MM.1S (cell line): Measurements from ENCODE around the gene SCIN.

Source experiments
- EZH2 ChIP-seq: fragments of 300-600 bp; sonication (generic); optimal IDR thresholded peaks from 2 replicates; pipeline ENCODE3; 2017; ENCODE audit warnings: low read depth, mild to moderate bottlenecking, antibody characterized with exemption, low read length, mixed read lengths
- TF ChIP-seq, protein P1 (sequence below): fragments of 300-600 bp; sonication (generic); IDR thresholded peaks from 2 replicates; pipeline ENCODE4 v1.5.1; 2016; ENCODE audit warnings: antibody characterized with exemption, low read length, mixed read lengths

DNA sequence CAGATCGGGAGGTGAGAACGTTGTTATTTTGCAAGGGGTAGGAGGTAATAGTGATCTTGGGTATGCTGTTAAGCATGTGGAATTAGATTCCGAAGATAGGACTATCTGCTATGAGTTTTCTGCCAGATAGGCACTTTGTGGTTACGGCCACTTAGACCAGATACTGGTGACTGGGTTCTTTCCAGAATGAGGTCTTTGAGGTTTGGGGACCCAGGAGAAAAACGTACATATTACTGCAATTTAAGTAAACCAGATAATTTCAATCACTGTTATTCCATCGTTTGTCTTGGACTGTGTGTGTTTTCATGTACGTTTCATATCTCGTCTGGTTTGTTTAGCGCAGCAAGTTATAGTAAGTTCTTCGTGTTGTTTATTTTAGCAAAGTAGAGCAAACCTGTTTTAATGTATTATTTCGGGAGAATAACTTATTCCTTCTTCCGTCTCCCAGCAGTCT is 117.2 kb downstream of the SCIN start:
- TF ChIP-seq, protein P1, sequence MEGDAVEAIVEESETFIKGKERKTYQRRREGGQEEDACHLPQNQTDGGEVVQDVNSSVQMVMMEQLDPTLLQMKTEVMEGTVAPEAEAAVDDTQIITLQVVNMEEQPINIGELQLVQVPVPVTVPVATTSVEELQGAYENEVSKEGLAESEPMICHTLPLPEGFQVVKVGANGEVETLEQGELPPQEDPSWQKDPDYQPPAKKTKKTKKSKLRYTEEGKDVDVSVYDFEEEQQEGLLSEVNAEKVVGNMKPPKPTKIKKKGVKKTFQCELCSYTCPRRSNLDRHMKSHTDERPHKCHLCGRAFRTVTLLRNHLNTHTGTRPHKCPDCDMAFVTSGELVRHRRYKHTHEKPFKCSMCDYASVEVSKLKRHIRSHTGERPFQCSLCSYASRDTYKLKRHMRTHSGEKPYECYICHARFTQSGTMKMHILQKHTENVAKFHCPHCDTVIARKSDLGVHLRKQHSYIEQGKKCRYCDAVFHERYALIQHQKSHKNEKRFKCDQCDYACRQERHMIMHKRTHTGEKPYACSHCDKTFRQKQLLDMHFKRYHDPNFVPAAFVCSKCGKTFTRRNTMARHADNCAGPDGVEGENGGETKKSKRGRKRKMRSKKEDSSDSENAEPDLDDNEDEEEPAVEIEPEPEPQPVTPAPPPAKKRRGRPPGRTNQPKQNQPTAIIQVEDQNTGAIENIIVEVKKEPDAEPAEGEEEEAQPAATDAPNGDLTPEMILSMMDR = no peak
- no peak for TF ChIP-seq EZH2
